ENCODE data around the gene CR1. TPM values are rescaled to one million over a fixed set of nuclear protein-coding genes. Genes with fewer than 3 reads are reported as not detected.
A peak's percentile ranks its signal among the peaks of the same experiment; 100 is the strongest.
"Not testable (repeated sequence)": the region's sequence is repeated elsewhere in the genome, so short reads cannot be mapped to it uniquely, and the experiment has no call there.

Gene CR1
- total RNA-seq, 1 experiment from 2014 or later, result 0.13 TPM

- Mint-ChIP-seq H3K27me3 (ENCODE audit: low read depth) (no peaks in the 10 kb centered on the region), H3K4me3 (no peak overlapping the region), H3K9me3 (peaks cover 6% of the 10 kb centered on the region), H3K36me3 (no peaks in the 10 kb centered on the region), H3K27ac (no peak overlapping the region), H3K4me1 (0 out of 2 replicates have a peak, but pooled peaks cover 6% of the 10 kb centered on the region)
- ChIA-PET CTCF (interaction anchor here (1.5 kb wide), 1 partner anchor 180 kb away, joined by 6 read pairs; no protein-coding TSS in a partner anchor), POLR2A (no interaction called here)
- TF ChIP-seq SP1 (CRISPR knock-in tag; conservative IDR thresholded peaks at IDR 0.05), result no peak
- no peak for TF ChIP-seq NFE2L1 (CRISPR knock-in tag; IDR thresholded peaks at IDR 0.05)
- TF ChIP-seq TEAD1 (CRISPR knock-in tag; IDR thresholded peaks at IDR 0.05), result no peak
- TF ChIP-seq, protein P1, sequence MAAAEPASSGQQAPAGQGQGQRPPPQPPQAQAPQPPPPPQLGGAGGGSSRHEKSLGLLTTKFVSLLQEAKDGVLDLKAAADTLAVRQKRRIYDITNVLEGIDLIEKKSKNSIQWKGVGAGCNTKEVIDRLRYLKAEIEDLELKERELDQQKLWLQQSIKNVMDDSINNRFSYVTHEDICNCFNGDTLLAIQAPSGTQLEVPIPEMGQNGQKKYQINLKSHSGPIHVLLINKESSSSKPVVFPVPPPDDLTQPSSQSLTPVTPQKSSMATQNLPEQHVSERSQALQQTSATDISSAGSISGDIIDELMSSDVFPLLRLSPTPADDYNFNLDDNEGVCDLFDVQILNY (CRISPR knock-in tag; IDR thresholded peaks at IDR 0.05), result no peak
- no peak for TF ChIP-seq RORB (CRISPR knock-in tag; IDR thresholded peaks at IDR 0.05)
- DNase-seq (ENCODE audit: low spot score) (no peak), ATAC-seq (no peak)
Observed at GRCh38 chr1:207518608-207519236, 22.8 kb downstream of the CR1 start.

- no peak overlapping the region for H3K4me3 Mint-ChIP-seq
- DNase-seq (ENCODE audit: low spot score) (no peak), ATAC-seq (no peak; the same call in 1 of the 2 replicates)
- 0 out of 2 replicates have a peak, but pooled peaks cover 6% of the 10 kb centered on the region for H3K4me1 Mint-ChIP-seq
- peaks cover 6% of the 10 kb centered on the region for H3K9me3 Mint-ChIP-seq
- H3K27me3 Mint-ChIP-seq (ENCODE audit: low read depth), result no peaks in the 10 kb centered on the region
- ChIA-PET POLR2A (no interaction called here), CTCF (interaction anchor here (0.8 to 1.9 kb wide), 5 partner anchors 65 to 435 kb away, joined by 3 to 6 read pairs (median 3); partner anchors contain the start of gene CR2)
- TF ChIP-seq ZNF263 (CRISPR knock-in tag; IDR thresholded peaks at IDR 0.05; ENCODE audit: low read depth) (no peak), ATF2 (CRISPR knock-in tag; IDR thresholded peaks at IDR 0.05; ENCODE audit: borderline replicate concordance, low read depth) (no peak), MYBL2 (CRISPR knock-in tag; IDR thresholded peaks at IDR 0.05) (no peak), ZNF121 (CRISPR knock-in tag; IDR thresholded peaks at IDR 0.05) (no peak), ZNF232 (CRISPR knock-in tag; IDR thresholded peaks at IDR 0.05) (no peak), TP53 (CRISPR knock-in tag; IDR thresholded peaks at IDR 0.05) (no peak)
- no peak overlapping the region for H3K27ac Mint-ChIP-seq
- H3K36me3 Mint-ChIP-seq, result no peaks in the 10 kb centered on the region
Observed at GRCh38 chr1:207519505-207520399, 23.8 kb downstream of the CR1 start.

DNA sequence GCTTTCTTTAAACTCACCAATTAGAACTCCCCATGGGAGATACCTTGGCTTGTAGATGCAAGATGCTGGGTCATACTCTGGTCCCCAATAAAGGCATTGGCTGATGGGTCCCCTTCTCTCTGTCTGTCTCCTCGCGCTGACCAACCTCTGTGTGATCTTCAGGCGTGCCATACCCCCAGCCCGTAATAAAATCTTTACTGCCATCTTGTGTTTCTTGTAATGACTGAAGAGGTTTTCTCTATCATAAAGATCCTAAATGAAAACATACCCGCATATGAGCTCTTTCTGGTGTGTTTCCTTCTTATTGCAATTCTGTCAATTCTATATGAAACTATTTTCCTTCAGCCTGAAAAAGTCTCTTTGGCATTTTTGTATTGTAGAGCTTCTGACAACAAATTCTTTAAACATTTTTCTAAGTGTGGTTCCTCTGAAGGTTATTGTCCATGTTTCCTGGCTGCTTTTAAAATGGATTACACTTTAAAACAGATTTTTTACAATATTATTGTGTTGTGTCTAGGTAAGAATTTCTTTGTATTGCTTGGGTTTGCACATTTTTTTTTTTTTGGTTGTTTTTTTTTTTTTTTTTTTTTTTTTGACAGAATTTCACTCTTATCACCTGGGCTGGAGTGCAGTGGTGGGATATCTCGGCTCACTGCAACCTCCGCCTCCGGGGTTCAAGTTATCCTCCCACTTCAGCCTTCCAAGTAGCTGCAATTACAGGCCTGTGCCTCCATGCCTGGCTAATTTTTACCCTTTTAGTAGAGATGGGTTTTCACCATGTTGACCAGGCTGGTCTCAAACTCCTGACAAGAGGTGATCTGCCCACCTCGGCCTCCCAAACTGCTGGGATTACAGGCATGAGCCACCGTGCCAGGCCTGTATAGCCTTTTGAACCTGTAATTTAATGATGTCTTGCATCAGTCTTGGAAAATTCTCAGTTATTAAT lies 24.7 kb downstream of the CR1 start:
- H3K4me3 Mint-ChIP-seq; DNase-seq (ENCODE audit: low spot score); H3K27ac Mint-ChIP-seq; H3K36me3 Mint-ChIP-seq; H3K4me1 Mint-ChIP-seq; POLR2A ChIA-PET; H3K27me3 Mint-ChIP-seq (ENCODE audit: low read depth); H3K9me3 Mint-ChIP-seq: not testable (repeated sequence)
- peak; percentile 36; the same call in 1 of the 2 replicates for ATAC-seq
- CTCF ChIA-PET, result interaction anchor here (0.6 to 1.9 kb wide), 5 partner anchors 60 to 485 kb away, joined by 3 to 6 read pairs (median 3); no protein-coding TSS in a partner anchor

GRCh38 chr1:207525239-207525638 lies 29.3 kb downstream of the CR1 start:
- DNase-seq (ENCODE audit: low spot score); H3K27ac Mint-ChIP-seq; H3K36me3 Mint-ChIP-seq; H3K4me3 Mint-ChIP-seq; H3K9me3 Mint-ChIP-seq; POLR2A ChIA-PET; H3K27me3 Mint-ChIP-seq (ENCODE audit: low read depth); CTCF ChIA-PET; H3K4me1 Mint-ChIP-seq: not testable (repeated sequence)
- peak; percentile 43; the same call in 1 of the 2 replicates for ATAC-seq

DNA sequence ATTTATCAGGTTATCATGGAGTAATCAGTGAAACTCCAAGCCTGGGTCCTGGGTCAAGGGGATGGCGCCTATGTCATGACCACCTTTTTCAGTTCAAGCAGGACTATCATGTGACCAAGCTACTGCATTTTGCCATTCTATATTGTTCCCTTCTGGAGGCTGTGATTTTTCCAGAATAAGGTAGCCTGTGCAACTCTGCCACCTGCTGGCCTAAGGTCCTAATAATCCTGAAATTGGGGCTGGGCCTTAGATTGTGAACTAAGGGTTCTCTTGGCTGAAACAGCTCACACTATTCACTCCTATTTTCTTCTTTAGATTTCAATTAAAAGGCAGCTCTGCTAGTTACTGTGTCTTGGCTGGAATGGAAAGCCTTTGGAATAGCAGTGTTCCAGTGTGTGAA lies 32.4 kb downstream of the CR1 start:
- ATAC-seq, result peak; percentile 83
- H3K4me3 Mint-ChIP-seq; H3K9me3 Mint-ChIP-seq; H3K36me3 Mint-ChIP-seq; H3K27me3 Mint-ChIP-seq (ENCODE audit: low read depth); H3K4me1 Mint-ChIP-seq; DNase-seq (ENCODE audit: low spot score); POLR2A ChIA-PET; H3K27ac Mint-ChIP-seq; CTCF ChIA-PET: not testable (repeated sequence)

GRCh38 chr1:207536263-207536662 lies 40.3 kb downstream of the CR1 start:
- POLR2A ChIA-PET; H3K27me3 Mint-ChIP-seq (ENCODE audit: low read depth); ATAC-seq; H3K27ac Mint-ChIP-seq; H3K36me3 Mint-ChIP-seq; H3K9me3 Mint-ChIP-seq; DNase-seq (ENCODE audit: low spot score); CTCF ChIA-PET; H3K4me3 Mint-ChIP-seq; H3K4me1 Mint-ChIP-seq: not testable (repeated sequence)

GRCh38 chr1:207546677-207547357 lies 50.9 kb downstream of the CR1 start:
- CTCF ChIA-PET, result not testable (repeated sequence)

GRCh38 chr1:207554823-207555222 lies 58.9 kb downstream of the CR1 start:
- H3K27me3 Mint-ChIP-seq (ENCODE audit: low read depth); H3K4me1 Mint-ChIP-seq; ATAC-seq; H3K36me3 Mint-ChIP-seq; H3K9me3 Mint-ChIP-seq; CTCF ChIA-PET; DNase-seq (ENCODE audit: low spot score); H3K4me3 Mint-ChIP-seq; POLR2A ChIA-PET; H3K27ac Mint-ChIP-seq: not testable (repeated sequence)

More at GRCh38 chr1:207546677-207547357, 50.9 kb downstream of the CR1 start:
- ATAC-seq, result peak; percentile 85
- H3K9me3 Mint-ChIP-seq; H3K4me3 Mint-ChIP-seq; H3K27me3 Mint-ChIP-seq (ENCODE audit: low read depth); POLR2A ChIA-PET; H3K27ac Mint-ChIP-seq; H3K36me3 Mint-ChIP-seq; H3K4me1 Mint-ChIP-seq; DNase-seq (ENCODE audit: low spot score): not testable (repeated sequence)

Measured in WTC11 (cell line).